Muscle of leg (tissue), 11 donors: ENCODE measurements around the gene JPT2. TPM values are rescaled to one million over a fixed set of nuclear protein-coding genes. Genes with fewer than 3 reads are reported as not detected.

ENCODE experiments used
- DNase-seq: peaks from one replicate; pipeline ENCODE4 v3.0.0; 2013
- H3K27ac ChIP-seq: one replicate; pipeline ENCODE4 v1.5.1; 2013; ENCODE audit warnings: mild to moderate bottlenecking, low read length, control low read depth
- H3K27me3 ChIP-seq: one replicate; pipeline ENCODE4 v1.6.1; 2013; ENCODE audit warnings: low read length; ENCODE audit not compliant: control insufficient read depth, insufficient read depth
- H3K36me3 ChIP-seq: one replicate; pipeline ENCODE4 v1.6.1; 2013; ENCODE audit warnings: low read length; ENCODE audit not compliant: control insufficient read depth, insufficient read depth
- H3K4me1 ChIP-seq: one replicate; pipeline ENCODE4 v1.6.1; 2013; ENCODE audit warnings: low read length; ENCODE audit not compliant: control insufficient read depth, insufficient read depth
- H3K4me3 ChIP-seq: one replicate; pipeline ENCODE4 v1.5.1; 2013; ENCODE audit warnings: low read length, control low read depth
- H3K9me3 ChIP-seq: replicated peaks from 2 replicates; pipeline ENCODE4 v1.6.1; 2013; ENCODE audit warnings: low read depth, low read length; ENCODE audit not compliant: control insufficient read depth
- WGBS: methylation state at CpG from one replicate; pipeline ENCODE4 v1.1.5; 2013; ENCODE audit warnings: missing lambda C conversion rate; ENCODE audit not compliant: insufficient coverage; 5-methylcytosine and 5-hydroxymethylcytosine counted together
- polyA plus RNA-seq, 8 donors: library from polyadenylated mRNA; unstranded; fragments of 120-200 nt; gene quantifications; one replicate each; pipeline versions ENCODE4 v1.2.1 to v1.2.3, GENCODE V29; 2013; ENCODE audit warnings: inconsistent platforms in 1 of 8, low replicate concordance in 1 of 8; ENCODE audit not compliant: insufficient read length in 8 of 8, insufficient read depth in 1 of 8
- total RNA-seq: library from RNA; stranded (reverse); fragments of 120-200 nt; gene quantifications from one replicate; pipeline ENCODE4 v1.2.4, GENCODE V29; 2013

The JPT2 gene
- total and polyA plus RNA-seq, 9 donors: 28.2 to 52.6 (median 38.6) TPM

- H3K27ac ChIP-seq: no peak overlapping the region
Observed at GRCh38 chr16:1687427-1688316, 9.6 kb downstream of the JPT2 start.

GRCh38 chr16:1688807-1689560 is 10.9 kb downstream of the JPT2 start:
- 96% methylated on average over 7 of the region's 10 CpGs for WGBS
- Histone ChIP-seq H3K27ac (no peak overlapping the region), H3K4me3 (no peak overlapping the region), H3K4me1 (no peaks in the 10 kb centered on the region), H3K36me3 (peaks cover 69% of the 10 kb centered on the region), H3K9me3 (no peaks in the 10 kb centered on the region), H3K27me3 (no peaks in the 10 kb centered on the region)
- no peak for DNase-seq

More at GRCh38 chr16:1687427-1688316, 9.6 kb downstream of the JPT2 start:
- Histone ChIP-seq H3K36me3 (peaks cover 64% of the 10 kb centered on the region), H3K4me1 (no peaks in the 10 kb centered on the region), H3K9me3 (no peaks in the 10 kb centered on the region), H3K4me3 (no peak overlapping the region), H3K27me3 (no peaks in the 10 kb centered on the region)
- 97% methylated on average over 7 of the region's 17 CpGs for WGBS
- no peak for DNase-seq

GRCh38 chr16:1689853-1690252 is 11.8 kb downstream of the JPT2 start:
- Histone ChIP-seq H3K9me3 (no peaks in the 10 kb centered on the region), H3K36me3 (peaks cover 70% of the 10 kb centered on the region), H3K4me1 (no peaks in the 10 kb centered on the region), H3K27ac (no peak overlapping the region), H3K4me3 (no peak overlapping the region), H3K27me3 (no peaks in the 10 kb centered on the region)
- WGBS: 98% methylated on average over 9 of the region's 13 CpGs
- DNase-seq: no peak

- no peak overlapping the region for H3K4me3 ChIP-seq
- no peak for DNase-seq
- H3K4me1 ChIP-seq: no peaks in the 10 kb centered on the region
- WGBS: 88% methylated on average over 1 of the region's 1 CpG
- H3K36me3 ChIP-seq: peaks cover 66% of the 10 kb centered on the region
- no peaks in the 10 kb centered on the region for H3K9me3 ChIP-seq
- H3K27ac ChIP-seq: no peak overlapping the region
- H3K27me3 ChIP-seq: no peaks in the 10 kb centered on the region
Observed at GRCh38 chr16:1690810-1691209, 12.7 kb downstream of the JPT2 start.

GRCh38 chr16:1691276-1691675 is 13.2 kb downstream of the JPT2 start:
- H3K27me3 ChIP-seq: no peaks in the 10 kb centered on the region
- no peak for DNase-seq
- no peak overlapping the region for H3K4me3 ChIP-seq
- H3K9me3 ChIP-seq: no peaks in the 10 kb centered on the region
- no peaks in the 10 kb centered on the region for H3K4me1 ChIP-seq
- no peak overlapping the region for H3K27ac ChIP-seq
- peaks cover 62% of the 10 kb centered on the region for H3K36me3 ChIP-seq

GRCh38 chr16:1691956-1692355 is 13.9 kb downstream of the JPT2 start:
- no peak overlapping the region for H3K27ac ChIP-seq
- H3K27me3 ChIP-seq: no peaks in the 10 kb centered on the region
- H3K4me1 ChIP-seq: no peaks in the 10 kb centered on the region
- H3K36me3 ChIP-seq: peaks cover 56% of the 10 kb centered on the region
- no peaks in the 10 kb centered on the region for H3K9me3 ChIP-seq
- DNase-seq: no peak
- H3K4me3 ChIP-seq: no peak overlapping the region
- WGBS: 96% methylated on average over 21 of the region's 21 CpGs

GRCh38 chr16:1696863-1697262 is 18.8 kb downstream of the JPT2 start:
- DNase-seq: no peak
- Histone ChIP-seq H3K9me3 (no peaks in the 10 kb centered on the region), H3K36me3 (peaks cover 64% of the 10 kb centered on the region), H3K27me3 (no peaks in the 10 kb centered on the region), H3K4me3 (no peak overlapping the region), H3K27ac (no peak overlapping the region), H3K4me1 (no peaks in the 10 kb centered on the region)
- WGBS: 100% methylated on average over 2 of the region's 5 CpGs

GRCh38 chr16:1698680-1699079 is 20.6 kb downstream of the JPT2 start:
- DNase-seq: no peak
- H3K36me3 ChIP-seq: peaks cover 53% of the 10 kb centered on the region
- 93% methylated on average over 9 of the region's 10 CpGs for WGBS
- no peaks in the 10 kb centered on the region for H3K27me3 ChIP-seq
- H3K27ac ChIP-seq: no peak overlapping the region
- no peaks in the 10 kb centered on the region for H3K4me1 ChIP-seq
- no peak overlapping the region for H3K4me3 ChIP-seq
- no peaks in the 10 kb centered on the region for H3K9me3 ChIP-seq

GRCh38 chr16:1700246-1700645 is 22.2 kb downstream of the JPT2 start:
- peaks cover 47% of the 10 kb centered on the region for H3K36me3 ChIP-seq
- WGBS: 97% methylated on average over 3 of the region's 3 CpGs
- H3K4me3 ChIP-seq: no peak overlapping the region
- H3K27ac ChIP-seq: no peak overlapping the region
- H3K27me3 ChIP-seq: no peaks in the 10 kb centered on the region
- no peaks in the 10 kb centered on the region for H3K9me3 ChIP-seq
- no peak for DNase-seq
- no peaks in the 10 kb centered on the region for H3K4me1 ChIP-seq

GRCh38 chr16:1701216-1701878 is 23.3 kb downstream of the JPT2 start:
- Histone ChIP-seq H3K27me3 (no peaks in the 10 kb centered on the region), H3K27ac (no peak overlapping the region), H3K36me3 (peaks cover 47% of the 10 kb centered on the region), H3K9me3 (no peaks in the 10 kb centered on the region), H3K4me3 (no peak overlapping the region), H3K4me1 (no peaks in the 10 kb centered on the region)
- DNase-seq: no peak
- WGBS: no CpG with 5 or more reads among the region's 6 CpGs
